B cell (primary cell): ENCODE measurements around the gene ISCA1. TPM values are rescaled to one million over a fixed set of nuclear protein-coding genes. Genes with fewer than 3 reads are reported as not detected.

Experiments
- ATAC-seq: fragments of 200-7000 bp; cut with Tn5 transposase; one replicate; pipeline ENCODE4 v1.10.0; 2021; ENCODE audit warnings: low read depth, mild to moderate bottlenecking, moderate number of reproducible peaks, moderate library complexity
- CTCF ChIA-PET: fragments of 350-600 bp; sonication (Branson Sonifier 250); formaldehyde crosslinking; loops from one replicate; lab custom pipeline; 2021; ENCODE audit warnings: antibody characterized with exemption, inconsistent platforms; lab: Charles Lee
- POLR2A ChIA-PET: fragments of 350-600 bp; sonication (Branson Sonifier 250); formaldehyde crosslinking; loops from one replicate; lab custom pipeline; 2021; ENCODE audit warnings: antibody characterized with exemption; lab: Charles Lee
- DNase-seq: peaks from one replicate; pipeline ENCODE4 v3.0.0; 2013
- H2AFZ ChIP-seq: 2 replicates; pipeline ENCODE4 v1.6.1; 2012; ENCODE audit warnings: mild to moderate bottlenecking, low read depth, low read length; ENCODE audit not compliant: insufficient read depth, poor library complexity, severe bottlenecking
- H3K27ac ChIP-seq, 2 donors: 1 replicate in 1 of 2; 2 replicates in 1 of 2; pipeline ENCODE4 v1.5.1; 2012 to 2013; ENCODE audit warnings: low read length in 2 of 2, mild to moderate bottlenecking in 2 of 2, moderate library complexity in 1 of 2
- H3K27me3 ChIP-seq, 4 experiments: fragments of 200-600 bp in 1 of 4; sonication (generic) in 1 of 4; replicated peaks in 1 of 4; 1 replicate in 2 of 4; 2 replicates in 2 of 4; pipeline versions ENCODE4 v1.6.1 to v1.7.0; 2013 to 2016; ENCODE audit warnings: low read length in 3 of 4, mild to moderate bottlenecking in 2 of 4, mixed read lengths in 1 of 4, moderate library complexity in 1 of 4; ENCODE audit not compliant: insufficient read depth in 4 of 4, control insufficient read depth in 3 of 4; ENCODE audit errors: control extremely low read depth in 1 of 4
- H3K36me3 ChIP-seq, 2 experiments: replicated peaks in 1 of 2; 1 replicate in 1 of 2; 2 replicates in 1 of 2; pipeline versions ENCODE4 v1.6.1 to v1.7.1; 2013; ENCODE audit warnings: low read length in 1 of 2; ENCODE audit not compliant: insufficient read depth in 2 of 2, control insufficient read depth in 1 of 2; ENCODE audit errors: control extremely low read depth in 1 of 2, extremely low read depth in 1 of 2
- H3K4me1 ChIP-seq, 2 donors: fragments of 200-600 bp in 1 of 2; sonication (generic) in 1 of 2; 1 replicate in 1 of 2; 2 replicates in 1 of 2; pipeline versions ENCODE4 v1.5.1 to v1.6.1; 2013 to 2017; ENCODE audit warnings: low read length in 2 of 2; ENCODE audit not compliant: control insufficient read depth in 2 of 2, insufficient read depth in 2 of 2
- H3K4me2 ChIP-seq: replicated peaks from 2 replicates; pipeline ENCODE3; 2012; ENCODE audit warnings: mild to moderate bottlenecking, low read depth, low read length; ENCODE audit not compliant: poor library complexity, severe bottlenecking
- H3K4me3 ChIP-seq, 5 experiments: fragments of 200-600 bp in 1 of 5; sonication (generic) in 1 of 5; 1 replicate in 3 of 5; 2 replicates in 2 of 5; pipeline versions ENCODE4 v1.5.1 to v1.7.0; 2011 to 2016; ENCODE audit warnings: low read length in 4 of 5, mild to moderate bottlenecking in 4 of 5, low read depth in 2 of 5, control low read depth in 1 of 5, moderate library complexity in 1 of 5; ENCODE audit not compliant: insufficient read depth in 1 of 5; ENCODE audit errors: control extremely low read depth in 1 of 5, extremely low read depth in 1 of 5
- H3K79me2 ChIP-seq: fragments of 200-600 bp; sonication (generic); one replicate; pipeline ENCODE4 v1.6.0; 2016; ENCODE audit warnings: low read length; ENCODE audit not compliant: control insufficient read depth, insufficient read depth
- H3K9ac ChIP-seq: fragments of 200-600 bp; sonication (generic); 2 replicates; pipeline ENCODE4 v1.6.1; 2017; ENCODE audit warnings: mild to moderate bottlenecking, low read length, moderate library complexity
- H3K9me3 ChIP-seq, 3 donors: one replicate each; pipeline versions ENCODE4 v1.6.1 to v1.7.1; 2013; ENCODE audit warnings: low read length in 2 of 3; ENCODE audit not compliant: control insufficient read depth in 2 of 3, insufficient read depth in 1 of 3; ENCODE audit errors: control extremely low read depth in 1 of 3
- H4K20me1 ChIP-seq: 2 replicates; pipeline ENCODE4 v1.6.0; 2012; ENCODE audit warnings: mild to moderate bottlenecking, low read length; ENCODE audit not compliant: insufficient read depth, control insufficient read depth, poor library complexity, severe bottlenecking
- H3K27ac Mint-ChIP-seq: one replicate; pipeline ENCODE4 v1.8.0; 2021; ENCODE audit warnings: mixed read lengths
- H3K27me3 Mint-ChIP-seq: one replicate; pipeline ENCODE4 v1.8.0; 2021; ENCODE audit warnings: mixed read lengths
- H3K4me1 Mint-ChIP-seq: one replicate; pipeline ENCODE4 v1.8.0; 2021; ENCODE audit warnings: mixed read lengths
- H3K4me3 Mint-ChIP-seq: one replicate; pipeline ENCODE4 v1.8.0; 2021; ENCODE audit warnings: mixed read lengths
- H3K9me3 Mint-ChIP-seq: one replicate; pipeline ENCODE4 v1.8.0; 2022; ENCODE audit warnings: mixed read lengths; ENCODE audit not compliant: insufficient read depth
- EZH2 ChIP-seq: IDR thresholded peaks from 2 replicates; pipeline ENCODE4 v1.6.1; 2012; ENCODE audit warnings: borderline replicate concordance, low read depth, mild to moderate bottlenecking, moderate library complexity, low read length; ENCODE audit not compliant: insufficient read depth, poor library complexity, severe bottlenecking
- WGBS: methylation state at CpG from one replicate; pipeline ENCODE4 v1.1.5; 2013; ENCODE audit warnings: missing lambda C conversion rate; ENCODE audit not compliant: insufficient coverage; 5-methylcytosine and 5-hydroxymethylcytosine counted together
- intact Hi-C: fragments of 100-400 bp; cut with micrococcal nuclease; formaldehyde crosslinking; loops from one replicate; pipeline ENCODE4 v1.10.0; 2022
- polyA plus RNA-seq: library from polyadenylated mRNA; depleted of rRNA; stranded (reverse); fragments of >200 nt; gene quantifications from 2 replicates; pipeline ENCODE4 v1.2.3, GENCODE V29; 2012
- total RNA-seq, 2 donors: library from RNA; stranded (reverse); fragments of 120-200 nt in 1 of 2; gene quantifications; 1 replicate in 1 of 2; 2 replicates in 1 of 2; pipeline versions ENCODE4 v1.2.3 to v1.2.4, GENCODE V29; 2013 to 2022
- TF ChIP-seq, protein P1 (sequence below): fragments of 200-600 bp; IDR thresholded peaks from one replicate; pipeline ENCODE4 v1.8.0; 2022; ENCODE audit warnings: antibody characterized with exemption, mild to moderate bottlenecking

The ISCA1 gene
- total and polyA plus RNA-seq, 2 donors (not counting 1 experiment from before 2014, with no cell fraction given), result 17.8 to 32.7 TPM

DNA sequence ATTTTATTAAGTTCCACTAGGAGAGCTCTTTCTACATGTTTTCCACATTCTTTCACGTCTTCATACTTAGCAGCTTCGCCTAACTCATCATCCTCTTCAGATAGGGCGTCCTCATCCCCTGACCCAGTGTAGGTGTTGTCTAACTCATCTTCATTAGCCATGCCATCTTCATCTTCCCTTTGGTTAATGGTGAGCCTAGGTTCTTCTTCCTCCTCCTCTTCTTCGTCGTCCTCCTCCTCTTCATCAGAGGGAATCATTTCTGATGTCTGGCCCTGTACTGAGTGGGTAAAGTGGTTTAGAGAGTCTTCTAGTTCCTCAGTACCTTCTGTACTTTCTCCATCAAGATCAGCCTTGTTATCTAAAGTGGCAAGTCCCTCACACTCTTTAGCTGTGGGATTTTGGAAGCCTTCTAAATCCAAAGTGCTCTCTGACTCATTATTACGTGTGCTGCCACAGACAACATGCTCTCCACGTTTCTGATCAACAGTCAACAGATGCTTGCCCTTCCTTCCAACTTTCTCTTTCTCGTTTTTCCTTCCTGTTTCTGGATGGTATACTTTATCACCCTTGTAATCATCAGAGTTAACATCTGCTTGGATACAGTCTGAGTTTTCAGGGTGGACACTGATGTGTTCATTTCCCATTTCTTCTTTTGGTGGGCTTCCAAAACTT is 40.8 kb upstream of the ISCA1 start:
- ChIA-PET CTCF (no interaction called here), POLR2A (no interaction called here)
- ATAC-seq (no peak), DNase-seq (no peak)
- Histone ChIP-seq H3K27me3 (no peaks in the 10 kb centered on the region), H3K9ac (no peak overlapping the region), H2AFZ (no peak overlapping the region), H3K27ac (no peak overlapping the region), H3K4me1 (no peaks in the 10 kb centered on the region), H3K9me3 (no peaks in the 10 kb centered on the region), H3K4me2 (no peak overlapping the region), H3K36me3 (peaks cover 10 to 87% of the 10 kb centered on the region in 2 experiments), H3K4me3 (no peak overlapping the region), H4K20me1 (no peaks in the 10 kb centered on the region), H3K79me2 (no peaks in the 10 kb centered on the region)
- Mint-ChIP-seq H3K4me1 (no peaks in the 10 kb centered on the region), H3K4me3 (no peak overlapping the region), H3K27me3 (no peaks in the 10 kb centered on the region), H3K9me3 (no peaks in the 10 kb centered on the region), H3K27ac (no peak overlapping the region)
- TF ChIP-seq, protein P1, sequence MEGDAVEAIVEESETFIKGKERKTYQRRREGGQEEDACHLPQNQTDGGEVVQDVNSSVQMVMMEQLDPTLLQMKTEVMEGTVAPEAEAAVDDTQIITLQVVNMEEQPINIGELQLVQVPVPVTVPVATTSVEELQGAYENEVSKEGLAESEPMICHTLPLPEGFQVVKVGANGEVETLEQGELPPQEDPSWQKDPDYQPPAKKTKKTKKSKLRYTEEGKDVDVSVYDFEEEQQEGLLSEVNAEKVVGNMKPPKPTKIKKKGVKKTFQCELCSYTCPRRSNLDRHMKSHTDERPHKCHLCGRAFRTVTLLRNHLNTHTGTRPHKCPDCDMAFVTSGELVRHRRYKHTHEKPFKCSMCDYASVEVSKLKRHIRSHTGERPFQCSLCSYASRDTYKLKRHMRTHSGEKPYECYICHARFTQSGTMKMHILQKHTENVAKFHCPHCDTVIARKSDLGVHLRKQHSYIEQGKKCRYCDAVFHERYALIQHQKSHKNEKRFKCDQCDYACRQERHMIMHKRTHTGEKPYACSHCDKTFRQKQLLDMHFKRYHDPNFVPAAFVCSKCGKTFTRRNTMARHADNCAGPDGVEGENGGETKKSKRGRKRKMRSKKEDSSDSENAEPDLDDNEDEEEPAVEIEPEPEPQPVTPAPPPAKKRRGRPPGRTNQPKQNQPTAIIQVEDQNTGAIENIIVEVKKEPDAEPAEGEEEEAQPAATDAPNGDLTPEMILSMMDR, result no peak
- no peak for TF ChIP-seq EZH2
- WGBS, result 35% methylated on average over 3 of the region's 8 CpGs
- intact Hi-C loops, result no loop called here

- Histone ChIP-seq H3K4me2 (no peak overlapping the region), H4K20me1 (no peaks in the 10 kb centered on the region), H3K9ac (no peak overlapping the region), H2AFZ (no peak overlapping the region), H3K27me3 (no peaks in the 10 kb centered on the region), H3K4me1 (no peaks in the 10 kb centered on the region), H3K79me2 (no peaks in the 10 kb centered on the region), H3K4me3 (no peak overlapping the region), H3K9me3 (no peaks in the 10 kb centered on the region), H3K36me3 (peaks cover 15 to 84% of the 10 kb centered on the region in 2 experiments), H3K27ac (no peak overlapping the region)
- H3K4me1 Mint-ChIP-seq, result no peaks in the 10 kb centered on the region
- no peak overlapping the region for H3K27ac Mint-ChIP-seq
- no peaks in the 10 kb centered on the region for H3K27me3 Mint-ChIP-seq
- intact Hi-C loops, result no loop called here
- H3K9me3 Mint-ChIP-seq, result no peaks in the 10 kb centered on the region
- DNase-seq (no peak), ATAC-seq (no peak)
- CTCF ChIA-PET, result no interaction called here
- TF ChIP-seq EZH2, result no peak
- TF ChIP-seq, protein P1, result no peak
- POLR2A ChIA-PET, result interaction anchor here (0.7 kb wide), 1 partner anchor 16 kb away, joined by 3 read pairs; no protein-coding TSS in a partner anchor
- no peak overlapping the region for H3K4me3 Mint-ChIP-seq
- 100% methylated on average over 2 of the region's 5 CpGs for WGBS
Observed at GRCh38 chr9:86321373-86321772, 39.0 kb upstream of the ISCA1 start.
